HUES6 (cell line): ENCODE measurements around the gene AGRN.
"Not testable (repeated sequence)": the region's sequence is repeated elsewhere in the genome, so short reads cannot be mapped to it uniquely, and the experiment has no call there.

Source experiments
- H3K27ac ChIP-seq: 2 replicates; pipeline ENCODE4 v1.7.0; 2013; ENCODE audit warnings: low read depth, mild to moderate bottlenecking, low read length, inconsistent platforms
- H3K27me3 ChIP-seq: 2 replicates; pipeline ENCODE4 v1.6.1; 2013; ENCODE audit warnings: low read length; ENCODE audit not compliant: control insufficient read depth, insufficient read depth
- H3K36me3 ChIP-seq: 2 replicates; pipeline ENCODE4 v1.6.1; 2013; ENCODE audit warnings: low read length; ENCODE audit not compliant: control insufficient read depth, insufficient read depth
- H3K4me1 ChIP-seq: 2 replicates; pipeline ENCODE4 v1.6.1; 2013; ENCODE audit warnings: low read length; ENCODE audit not compliant: control insufficient read depth, insufficient read depth
- H3K4me3 ChIP-seq: 2 replicates; pipeline ENCODE4 v1.5.1; 2013; ENCODE audit warnings: low read depth, low read length
- H3K9ac ChIP-seq: one replicate; pipeline ENCODE4 v1.6.1; 2013; ENCODE audit warnings: mild to moderate bottlenecking, low read length
- H3K9me3 ChIP-seq: 2 replicates; pipeline ENCODE4 v1.6.1; 2013; ENCODE audit warnings: low read depth, low read length; ENCODE audit not compliant: control insufficient read depth, insufficient read depth

The AGRN gene

GRCh38 chr1:1022302-1023009 lies 2.5 kb downstream of the AGRN start:
- Histone ChIP-seq H3K27ac (no peak overlapping the region), H3K9ac (peak overlapping the region; percentile 20)

GRCh38 chr1:1023700-1024099 lies 3.8 kb downstream of the AGRN start:
- peaks cover 58% of the 10 kb centered on the region for H3K4me1 ChIP-seq
- peaks cover 3% of the 10 kb centered on the region; the same call in 1 of the 2 replicates for H3K27me3 ChIP-seq
- peaks cover 15% of the 10 kb centered on the region for H3K36me3 ChIP-seq
- no peak overlapping the region; the same call in 1 of the 2 replicates for H3K4me3 ChIP-seq
- H3K9ac ChIP-seq, result no peak overlapping the region
- no peaks in the 10 kb centered on the region for H3K9me3 ChIP-seq
- H3K27ac ChIP-seq, result peak overlapping the region; percentile 97; the same call in 1 of the 2 replicates

More at GRCh38 chr1:1022302-1023009, 2.5 kb downstream of the AGRN start:
- H3K4me1 ChIP-seq, result peaks cover 58% of the 10 kb centered on the region
- peaks cover 3% of the 10 kb centered on the region; the same call in 1 of the 2 replicates for H3K27me3 ChIP-seq
- H3K36me3 ChIP-seq, result peaks cover 13% of the 10 kb centered on the region
- H3K4me3 ChIP-seq, result no peak overlapping the region
- H3K9me3 ChIP-seq, result no peaks in the 10 kb centered on the region

GRCh38 chr1:1024149-1024770 lies 4.3 kb downstream of the AGRN start:
- peaks cover 3% of the 10 kb centered on the region; the same call in 1 of the 2 replicates for H3K27me3 ChIP-seq
- H3K4me1 ChIP-seq, result peaks cover 58% of the 10 kb centered on the region
- H3K9ac ChIP-seq, result peak overlapping the region; percentile 36
- no peaks in the 10 kb centered on the region for H3K9me3 ChIP-seq
- peaks cover 15% of the 10 kb centered on the region for H3K36me3 ChIP-seq
- peak overlapping the region; percentile 34 for H3K4me3 ChIP-seq
- peak overlapping the region; percentile 97 for H3K27ac ChIP-seq

GRCh38 chr1:1024771-1025699 lies 5.1 kb downstream of the AGRN start:
- Histone ChIP-seq H3K4me1 (peaks cover 58% of the 10 kb centered on the region), H3K27ac (peak overlapping the region; percentile 97), H3K4me3 (peak overlapping the region; percentile 35), H3K36me3 (peaks cover 15% of the 10 kb centered on the region), H3K9me3 (no peaks in the 10 kb centered on the region), H3K27me3 (peaks cover 3% of the 10 kb centered on the region; the same call in 1 of the 2 replicates), H3K9ac (peak overlapping the region; percentile 75)

GRCh38 chr1:1025730-1026129 lies 5.8 kb downstream of the AGRN start:
- H3K4me1 ChIP-seq, result peaks cover 58% of the 10 kb centered on the region
- peaks cover 3% of the 10 kb centered on the region; the same call in 1 of the 2 replicates for H3K27me3 ChIP-seq
- H3K4me3 ChIP-seq, result no peak overlapping the region
- H3K36me3 ChIP-seq, result peaks cover 15% of the 10 kb centered on the region
- peak overlapping the region; percentile 97; the same call in 1 of the 2 replicates for H3K27ac ChIP-seq
- H3K9me3 ChIP-seq, result no peaks in the 10 kb centered on the region
- H3K9ac ChIP-seq, result no peak overlapping the region

GRCh38 chr1:1026599-1027413 lies 6.9 kb downstream of the AGRN start:
- Histone ChIP-seq H3K4me1 (peaks cover 61% of the 10 kb centered on the region), H3K27ac (no peak overlapping the region), H3K4me3 (no peak overlapping the region), H3K36me3 (peaks cover 15% of the 10 kb centered on the region), H3K9me3 (no peaks in the 10 kb centered on the region), H3K9ac (no peak overlapping the region), H3K27me3 (peaks cover 3% of the 10 kb centered on the region; the same call in 1 of the 2 replicates)

- Histone ChIP-seq H3K36me3 (peaks cover 12% of the 10 kb centered on the region), H3K4me1 (peaks cover 61% of the 10 kb centered on the region), H3K27ac (no peak overlapping the region), H3K9ac (no peak overlapping the region), H3K27me3 (peaks cover 3% of the 10 kb centered on the region), H3K9me3 (no peaks in the 10 kb centered on the region), H3K4me3 (no peak overlapping the region)
Measured at GRCh38 chr1:1027791-1028190, 7.9 kb downstream of the AGRN start.

- H3K4me3 ChIP-seq, result 0 out of 2 replicates have a peak overlapping the region, but pooled peaks have one; percentile 20
- peaks cover 24% of the 10 kb centered on the region for H3K27me3 ChIP-seq
- H3K9me3 ChIP-seq, H3K27ac ChIP-seq, H3K9ac ChIP-seq: not testable (repeated sequence)
- H3K36me3 ChIP-seq, result peaks cover 15% of the 10 kb centered on the region
- peaks cover 38% of the 10 kb centered on the region for H3K4me1 ChIP-seq
Measured at GRCh38 chr1:1030867-1031658, 11.1 kb downstream of the AGRN start.

GRCh38 chr1:1031659-1032235 lies 11.8 kb downstream of the AGRN start:
- peaks cover 15% of the 10 kb centered on the region for H3K36me3 ChIP-seq
- H3K4me1 ChIP-seq, result peaks cover 31% of the 10 kb centered on the region
- H3K9ac ChIP-seq, result no peak overlapping the region
- H3K4me3 ChIP-seq, result 0 out of 2 replicates have a peak overlapping the region, but pooled peaks have one; percentile 58
- no peak overlapping the region for H3K27ac ChIP-seq
- peaks cover 30% of the 10 kb centered on the region for H3K27me3 ChIP-seq
- H3K9me3 ChIP-seq, result no peaks in the 10 kb centered on the region
